ENCODE results near the gene SMIM41. TPM values are rescaled to one million over a fixed set of nuclear protein-coding genes. Genes with fewer than 3 reads are reported as not detected.

The SMIM41 gene
- total RNA-seq, 1 donor from 2014 or later: 0.16 TPM

GRCh38 chr12:52035926-52036325 lies 43.6 kb upstream of the SMIM41 start:
- Mint-ChIP-seq H3K27me3 (ENCODE audit: low read depth) (peaks cover 29% of the 10 kb centered on the region), H3K4me1 (peaks cover 29% of the 10 kb centered on the region), H3K9me3 (no peaks in the 10 kb centered on the region), H3K27ac (peak overlapping the region; percentile 87), H3K4me3 (peak overlapping the region; percentile 61), H3K36me3 (no peaks in the 10 kb centered on the region)
- DNase-seq (ENCODE audit: low spot score in 2 of 2, unreplicated experiment in 2 of 2): no peak
- TF ChIP-seq CTCF (IDR thresholded peaks at IDR 0.05; ENCODE audit: unreplicated experiment): no peak

GRCh38 chr12:52036587-52037171 lies 42.8 kb upstream of the SMIM41 start:
- Mint-ChIP-seq H3K27ac (no peak overlapping the region), H3K36me3 (no peaks in the 10 kb centered on the region), H3K9me3 (no peaks in the 10 kb centered on the region), H3K4me1 (peaks cover 29% of the 10 kb centered on the region), H3K4me3 (peak overlapping the region; percentile 61), H3K27me3 (ENCODE audit: low read depth) (peaks cover 29% of the 10 kb centered on the region)
- peak; percentile 78 to 85 for DNase-seq (ENCODE audit: low spot score in 2 of 2, unreplicated experiment in 2 of 2)
- no peak for TF ChIP-seq CTCF (IDR thresholded peaks at IDR 0.05; ENCODE audit: unreplicated experiment)

- H3K36me3 Mint-ChIP-seq: no peaks in the 10 kb centered on the region
- no peak for TF ChIP-seq CTCF (IDR thresholded peaks at IDR 0.05; ENCODE audit: unreplicated experiment)
- peak in 1 of 2 experiments; percentile 67 for DNase-seq (ENCODE audit: low spot score in 2 of 2, unreplicated experiment in 2 of 2)
- H3K27me3 Mint-ChIP-seq (ENCODE audit: low read depth): peaks cover 29% of the 10 kb centered on the region
- peaks cover 24% of the 10 kb centered on the region for H3K4me1 Mint-ChIP-seq
- H3K4me3 Mint-ChIP-seq: peak overlapping the region; percentile 74
- H3K9me3 Mint-ChIP-seq: no peaks in the 10 kb centered on the region
- peak overlapping the region; percentile 89 for H3K27ac Mint-ChIP-seq
Observed at GRCh38 chr12:52037248-52037861, 42.1 kb upstream of the SMIM41 start.

- no peak for DNase-seq (ENCODE audit: low spot score in 2 of 2, unreplicated experiment in 2 of 2)
- Mint-ChIP-seq H3K9me3 (no peaks in the 10 kb centered on the region), H3K4me1 (peaks cover 16% of the 10 kb centered on the region), H3K36me3 (no peaks in the 10 kb centered on the region), H3K4me3 (peak overlapping the region; percentile 74), H3K27ac (peak overlapping the region; percentile 61), H3K27me3 (ENCODE audit: low read depth) (peaks cover 29% of the 10 kb centered on the region)
- TF ChIP-seq CTCF (IDR thresholded peaks at IDR 0.05; ENCODE audit: unreplicated experiment): no peak
Observed at GRCh38 chr12:52038447-52038846, 41.1 kb upstream of the SMIM41 start.

GRCh38 chr12:52041035-52041434 lies 38.5 kb upstream of the SMIM41 start:
- no peak overlapping the region for H3K4me3 Mint-ChIP-seq
- peaks cover 8% of the 10 kb centered on the region for H3K4me1 Mint-ChIP-seq
- no peak for TF ChIP-seq CTCF (IDR thresholded peaks at IDR 0.05; ENCODE audit: unreplicated experiment)
- H3K27ac Mint-ChIP-seq: no peak overlapping the region
- no peak for DNase-seq (ENCODE audit: low spot score in 2 of 2, unreplicated experiment in 2 of 2)
- no peaks in the 10 kb centered on the region for H3K9me3 Mint-ChIP-seq
- peaks cover 9% of the 10 kb centered on the region for H3K27me3 Mint-ChIP-seq (ENCODE audit: low read depth)
- H3K36me3 Mint-ChIP-seq: no peaks in the 10 kb centered on the region

Measured in mesothelial cell of epicardium (in vitro differentiated cells).